Measurements from ENCODE around the gene PRPF8.

The PRPF8 gene

DNA sequence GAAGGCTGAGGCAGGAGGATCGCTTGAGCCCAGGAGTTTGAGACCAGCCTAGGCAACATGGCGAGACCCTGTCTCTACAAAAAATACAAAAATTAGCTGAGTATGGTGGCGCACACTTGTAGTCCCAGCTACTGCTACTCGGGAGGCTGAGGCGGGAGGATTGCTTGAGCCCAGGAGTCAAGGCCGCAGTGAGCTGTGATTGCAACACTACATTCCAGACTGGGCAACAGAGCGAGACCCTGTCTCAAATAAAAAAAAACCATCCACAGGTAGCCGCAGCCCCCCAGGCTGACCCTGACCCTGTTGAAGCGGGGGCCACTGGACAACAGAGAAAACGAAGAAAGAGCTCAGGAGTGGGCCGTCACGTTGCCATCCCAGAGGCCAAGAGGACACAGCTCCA is 60.0 kb downstream of the PRPF8 start:
- no peak for DNase-seq

DNA sequence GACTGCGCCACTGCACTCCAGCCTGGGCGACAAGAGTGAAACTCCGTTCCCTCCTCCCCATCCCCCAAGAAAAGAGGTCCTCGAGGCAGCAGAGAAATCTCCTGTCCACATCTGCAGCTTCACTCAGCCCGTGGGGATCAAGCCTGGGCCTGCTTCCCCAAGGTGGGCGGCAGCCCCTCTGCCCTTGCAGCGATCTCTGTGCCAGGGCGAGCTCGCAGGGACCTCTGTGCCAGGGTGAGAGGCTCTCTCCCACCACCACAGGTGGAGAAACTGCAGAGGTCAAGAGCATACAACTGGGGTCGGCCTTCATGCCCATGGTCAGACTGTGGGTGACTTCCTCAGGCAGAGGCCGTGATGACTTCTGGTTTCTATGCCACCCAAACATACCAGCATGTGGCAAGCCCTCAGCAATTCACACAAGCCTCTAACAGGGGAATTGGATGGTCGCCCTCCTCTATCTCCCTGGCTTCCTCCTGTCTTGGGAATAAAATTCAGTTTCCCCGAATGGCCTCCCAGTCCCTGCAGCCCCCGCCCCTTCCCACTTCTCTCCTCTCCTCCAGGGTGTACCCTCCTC is 61.5 kb downstream of the PRPF8 start:
- no peak for DNase-seq

DNA sequence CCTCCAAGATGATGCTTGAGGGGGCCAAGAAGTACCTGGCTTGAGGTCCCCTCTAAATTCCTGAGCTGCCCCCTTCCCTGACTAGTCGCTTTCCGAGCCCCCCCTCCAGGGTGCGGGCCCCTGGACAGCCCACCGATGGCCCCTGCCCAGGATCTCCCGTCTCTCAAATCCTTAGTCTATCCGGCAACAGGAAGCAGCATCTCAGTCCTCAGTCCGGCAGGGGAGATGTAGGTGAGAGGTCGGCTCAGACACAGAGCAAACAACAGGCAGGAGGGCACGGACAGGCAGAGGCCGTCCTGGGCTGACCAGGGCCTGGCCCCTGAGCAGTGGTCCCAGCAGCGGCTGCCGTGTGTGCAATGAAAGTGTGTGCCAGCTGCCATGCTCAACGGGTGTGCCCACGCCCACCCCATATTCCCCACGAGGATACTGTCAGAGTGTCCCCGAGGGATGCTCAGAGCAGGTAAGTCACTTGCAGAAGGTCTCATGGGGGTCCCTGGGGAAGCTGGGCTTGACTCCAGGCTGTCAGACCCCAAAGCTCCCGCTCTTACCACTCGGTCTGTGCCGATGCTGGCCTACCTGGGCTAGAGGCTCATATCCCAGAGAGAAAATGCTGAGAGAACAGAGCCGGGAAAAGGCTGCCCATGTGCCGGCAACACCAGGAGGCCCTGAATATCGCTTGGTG is 63.3 kb downstream of the PRPF8 start:
- DNase-seq, result no peak

DNA sequence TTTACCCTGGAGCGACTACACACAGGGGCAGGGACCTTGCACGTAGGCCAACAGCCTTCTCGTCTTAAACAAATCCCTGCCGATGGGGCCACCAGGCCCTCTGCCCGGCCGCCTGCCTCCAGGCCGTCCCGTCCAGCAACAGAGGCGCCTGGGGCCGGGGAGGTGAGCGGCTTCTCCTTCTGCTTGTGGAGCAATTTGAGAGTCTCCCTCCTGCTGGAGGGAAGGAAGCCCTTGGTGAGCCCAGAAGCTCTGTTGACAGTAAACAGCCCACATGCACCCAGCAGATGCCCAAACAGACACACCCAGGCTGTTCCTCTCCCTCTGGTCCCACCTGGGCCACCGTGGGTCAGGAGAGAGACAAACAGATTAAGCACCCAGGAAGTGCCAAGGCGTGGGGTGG is 64.2 kb downstream of the PRPF8 start:
- no peak for DNase-seq

DNA sequence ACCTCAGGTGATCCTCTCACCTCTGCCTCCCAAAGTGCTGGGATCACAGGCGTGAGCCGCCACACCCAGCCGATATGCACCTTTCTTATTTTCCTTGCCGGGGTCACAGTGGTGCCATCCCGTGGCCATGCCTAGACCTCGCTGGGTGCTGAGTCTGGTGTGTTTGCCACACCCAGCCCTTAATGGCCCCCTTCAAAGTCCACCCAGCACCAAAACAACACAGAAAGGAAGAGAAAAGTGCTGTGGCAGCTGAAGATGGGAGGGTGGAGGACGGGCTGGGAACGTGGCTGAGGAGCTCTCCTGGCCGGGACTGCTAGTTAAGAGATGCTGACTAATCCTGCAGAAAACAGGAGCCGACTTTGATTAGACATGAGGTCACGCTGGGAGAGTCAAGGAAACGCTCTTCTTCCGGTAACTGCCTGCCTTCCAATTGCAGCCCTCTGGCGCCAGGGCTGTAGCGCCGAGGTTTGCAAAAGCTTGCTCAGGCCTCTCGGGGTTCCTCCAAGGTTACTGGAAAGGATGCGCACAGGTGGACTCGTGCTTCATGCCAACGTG is 67.0 kb downstream of the PRPF8 start:
- DNase-seq, result no peak

DNA sequence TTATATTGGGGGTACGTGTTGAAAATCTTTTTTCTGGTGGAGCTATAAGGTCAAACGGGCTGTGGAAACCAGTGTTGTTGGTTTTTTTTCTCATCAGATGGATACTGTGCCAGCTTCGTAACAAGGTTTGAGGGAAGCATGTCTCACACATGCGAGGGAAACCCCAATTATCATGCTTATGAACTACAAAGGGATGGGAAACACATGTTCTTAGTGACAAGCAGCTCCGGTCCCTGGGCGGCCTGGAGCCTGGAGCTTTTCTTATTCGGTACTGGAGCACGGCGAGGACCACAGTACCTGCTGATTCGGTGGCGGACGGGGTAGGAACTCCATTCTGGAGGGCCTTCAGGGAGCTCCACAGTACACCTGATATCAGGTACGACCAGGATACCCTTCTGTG is 68.6 kb downstream of the PRPF8 start:
- no peak for DNase-seq

DNA sequence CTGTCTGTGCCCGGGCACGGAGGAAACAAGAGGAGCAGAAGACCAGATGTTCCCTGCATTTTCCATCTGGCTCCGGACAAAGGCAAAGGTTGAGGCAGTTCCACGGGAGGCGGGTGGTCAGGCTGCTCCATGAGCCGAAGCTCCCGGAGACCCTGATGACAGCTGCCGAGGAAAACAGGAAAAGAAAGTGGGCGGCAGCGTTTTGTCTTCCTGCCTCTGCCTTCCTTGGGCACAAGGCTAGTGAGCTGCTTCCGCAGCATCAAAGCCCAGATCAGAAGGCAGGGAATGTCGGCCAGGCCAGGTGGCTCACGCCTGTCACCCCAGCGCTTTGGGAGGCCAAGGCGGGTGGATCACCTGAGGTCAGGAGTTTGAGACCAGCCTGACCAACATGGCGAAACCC is 72.3 kb downstream of the PRPF8 start:
- no peak for DNase-seq

DNA sequence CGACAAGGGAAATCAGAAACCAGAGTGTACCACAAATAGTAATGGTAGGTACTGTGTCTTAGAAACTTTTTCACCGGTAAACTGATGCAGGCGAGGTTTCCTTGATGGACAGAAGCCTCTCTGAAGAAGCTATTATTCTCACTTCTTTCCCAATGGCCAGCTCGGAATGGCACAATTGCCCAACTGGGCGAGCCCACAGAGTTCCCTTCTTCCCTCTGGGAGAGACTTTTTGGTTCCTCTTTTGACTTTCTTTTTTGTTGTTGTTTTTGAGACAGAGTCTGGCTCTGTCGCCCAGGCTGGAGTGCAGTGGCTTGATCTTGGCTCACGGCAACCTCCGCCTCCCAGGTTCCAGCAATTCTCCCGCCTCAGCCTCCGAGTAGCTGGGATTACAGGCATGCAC is 73.0 kb downstream of the PRPF8 start:
- DNase-seq, result no peak

DNA sequence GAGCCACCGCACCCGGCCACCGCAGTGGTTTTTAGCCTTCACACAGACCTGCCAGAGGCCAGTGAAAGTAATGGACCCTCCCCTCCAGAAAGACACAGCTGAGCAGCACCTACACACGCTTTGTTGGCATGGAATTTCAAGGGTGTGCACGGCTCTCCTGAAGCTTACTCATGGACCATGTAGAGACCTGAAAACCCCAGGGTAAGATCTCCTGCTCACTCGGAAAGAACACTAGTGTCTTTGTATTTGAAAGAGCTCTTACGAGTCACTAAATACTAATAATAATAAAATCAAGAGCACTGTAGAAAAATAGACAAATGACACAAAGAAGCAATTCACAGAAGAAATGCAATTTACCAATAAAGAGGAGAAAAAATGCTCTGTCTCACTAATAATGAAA is 76.0 kb downstream of the PRPF8 start:
- DNase-seq, result no peak

DNA sequence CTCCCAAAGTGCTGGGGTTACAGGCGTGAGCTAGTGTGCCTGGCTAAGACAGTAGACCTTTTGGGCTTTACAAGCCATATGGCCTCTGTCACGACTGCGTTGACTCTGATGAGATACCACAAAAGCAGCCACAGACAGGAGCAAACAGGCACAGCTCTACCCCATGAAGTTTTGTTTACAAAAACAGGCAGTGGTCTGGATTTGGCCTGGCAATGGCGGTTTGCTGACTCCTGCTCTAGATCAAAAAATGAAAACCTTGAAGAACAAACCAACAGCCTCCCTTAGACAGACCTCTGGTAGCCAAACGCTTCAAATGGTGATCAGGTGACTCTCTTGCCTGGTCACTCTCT is 76.7 kb downstream of the PRPF8 start:
- DNase-seq, result no peak

DNA sequence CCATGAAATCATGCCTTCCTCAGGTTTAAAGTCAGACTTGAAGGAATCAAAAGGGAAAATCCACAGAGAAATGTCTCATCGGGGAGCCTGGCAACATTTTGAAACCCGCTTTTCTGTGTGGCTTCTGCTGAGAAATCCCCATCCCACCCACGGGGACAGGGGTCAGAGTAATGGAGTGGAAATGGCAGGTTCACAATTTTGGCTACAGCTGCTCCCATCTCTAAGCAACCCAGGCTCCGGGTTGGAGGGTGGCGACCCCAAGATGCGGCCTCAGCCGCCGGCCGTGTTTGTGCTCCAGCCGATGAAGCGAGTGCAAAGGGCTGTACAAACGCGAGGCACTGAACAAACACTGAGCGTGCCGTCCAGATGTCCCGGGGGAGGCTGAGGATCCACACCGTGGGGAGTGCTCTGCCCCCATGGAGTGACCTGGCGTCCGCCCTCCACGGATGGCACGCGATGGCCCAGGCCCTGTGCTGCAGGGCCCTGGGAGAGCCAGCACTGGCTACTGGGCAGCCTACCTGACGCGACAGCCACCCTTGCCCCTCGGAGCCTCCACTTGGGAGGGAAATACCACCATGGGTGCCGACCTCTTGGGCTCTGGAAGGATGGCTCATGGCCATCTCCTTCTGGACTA is 78.2 kb downstream of the PRPF8 start:
- no peak for DNase-seq

DNA sequence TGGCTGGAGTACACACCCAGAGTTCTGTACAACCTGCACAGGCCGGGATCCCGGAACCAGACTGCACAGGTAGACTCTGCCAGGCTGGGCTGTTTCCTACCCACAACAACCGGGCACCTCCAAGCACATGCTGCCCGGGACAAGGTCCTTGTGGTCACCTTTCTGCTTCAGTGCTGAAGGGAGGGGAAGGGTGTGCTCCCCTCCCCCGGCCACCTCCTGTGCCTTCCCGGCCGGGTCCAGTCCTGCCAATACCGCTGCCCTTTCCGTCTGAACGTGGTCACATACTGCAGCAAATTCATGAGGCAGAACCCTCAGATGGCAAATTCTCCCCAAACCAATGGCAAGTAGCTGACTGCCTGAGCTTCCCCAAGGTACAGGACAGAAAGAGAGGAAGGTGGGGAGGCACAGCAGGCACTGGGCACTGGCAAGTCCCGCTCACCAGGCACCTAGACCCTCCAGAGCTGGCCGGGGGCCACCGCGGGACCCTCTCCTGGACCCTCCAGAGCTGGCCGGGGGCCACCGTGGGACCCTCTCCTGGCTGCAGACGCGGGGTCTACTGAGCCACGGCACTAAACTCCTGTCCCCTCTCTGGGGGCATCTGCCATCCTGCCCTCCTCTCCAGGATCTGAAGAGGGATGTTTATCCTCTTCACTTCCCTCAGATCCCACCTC is 78.9 kb downstream of the PRPF8 start:
- no peak for DNase-seq

DNA sequence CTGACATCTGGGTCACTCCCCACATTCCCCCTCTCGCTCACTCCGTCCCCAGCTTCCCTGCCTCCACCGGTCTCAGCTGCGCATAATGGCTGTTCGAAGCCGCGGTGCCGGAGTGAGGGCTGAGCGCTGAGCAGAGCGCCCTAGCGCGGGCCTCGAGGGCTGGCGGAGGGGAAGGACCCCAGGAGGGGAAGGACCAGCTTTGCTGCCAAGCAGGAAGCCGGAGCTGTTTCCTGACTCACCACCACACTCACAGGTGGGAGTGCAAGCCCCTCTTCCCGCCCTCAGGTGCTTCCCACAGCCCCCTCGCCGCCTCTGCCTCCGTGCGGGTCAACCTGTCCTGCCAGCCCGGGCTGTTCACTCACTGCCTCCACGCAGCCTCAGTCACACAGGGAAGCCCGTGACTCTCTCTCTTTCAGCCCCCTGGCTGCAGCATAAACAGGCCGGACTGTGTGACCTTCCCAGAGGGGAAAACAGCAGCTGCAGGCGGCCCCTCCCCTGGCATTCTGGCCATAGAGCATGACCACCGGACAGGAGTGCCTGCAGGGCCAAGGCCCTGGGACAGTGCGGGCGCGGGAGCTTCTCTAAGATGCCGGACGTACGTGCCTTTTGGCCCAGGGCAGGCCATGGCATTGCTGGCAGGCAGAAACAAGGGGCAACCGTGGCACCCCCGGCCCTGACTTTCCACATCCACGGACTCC is 79.7 kb downstream of the PRPF8 start:
- DNase-seq, result no peak

DNA sequence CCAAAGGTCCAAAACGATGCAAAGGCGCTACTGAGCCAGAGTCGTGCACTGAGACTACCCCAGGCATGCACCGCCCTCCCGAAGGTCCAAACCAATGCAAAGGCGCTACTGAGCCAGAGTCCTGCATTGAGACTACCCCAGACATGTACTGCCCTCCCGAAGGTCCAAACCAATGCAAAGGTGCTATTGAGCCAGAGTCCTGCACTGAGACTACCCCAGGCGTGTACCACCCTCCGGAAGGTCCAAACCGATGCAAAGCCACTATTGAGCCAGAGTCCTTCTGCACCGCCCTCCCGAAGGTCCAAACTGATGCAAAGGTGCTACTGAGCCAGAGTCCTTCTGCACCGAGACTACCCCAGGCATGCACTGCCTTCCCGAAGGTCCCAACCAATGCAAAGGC is 83.1 kb downstream of the PRPF8 start:
- DNase-seq, result no peak
